HG03108 (cell line): ENCODE measurements around the gene PDE2A.

ENCODE experiments used
- ATAC-seq: cut with Tn5 transposase; IDR thresholded peaks from one replicate; pipeline ENCODE4 v1.9.1; 2021; ENCODE audit warnings: moderate library complexity; ENCODE audit not compliant: unreplicated experiment

The PDE2A gene

GRCh38 chr11:72661486-72661885, 12.7 kb downstream of the PDE2A start:
- no peak for ATAC-seq

DNA sequence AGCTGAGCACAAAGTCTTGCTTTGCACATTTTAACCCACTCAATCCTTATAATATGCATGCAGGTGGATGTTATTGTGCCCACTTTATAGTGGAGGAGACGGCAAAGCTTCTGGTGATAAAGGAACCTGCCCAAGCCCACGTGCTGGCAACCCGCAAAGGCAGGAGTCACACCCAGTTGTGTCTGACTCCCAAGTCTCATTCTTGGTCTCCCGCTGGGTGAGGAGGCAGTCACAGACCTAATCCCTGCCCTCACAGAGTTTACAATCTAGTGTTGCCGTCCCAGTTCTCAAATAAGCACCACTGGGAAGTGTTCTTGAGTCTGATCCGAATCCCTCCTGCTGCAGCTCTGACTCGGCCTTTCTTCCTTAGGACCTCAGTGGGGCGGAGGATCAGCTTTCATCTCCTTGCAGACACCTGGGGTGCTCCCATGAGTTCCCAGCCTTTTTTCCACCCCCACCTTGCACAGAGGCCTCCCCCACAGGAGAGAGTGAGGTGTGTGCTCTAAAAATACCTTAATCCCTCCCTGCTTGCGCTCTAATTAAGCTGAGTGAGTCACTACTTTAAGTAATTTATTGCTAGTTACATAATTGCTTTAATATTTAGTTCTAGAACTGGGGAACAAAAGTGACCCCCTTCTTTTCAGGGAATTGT, 15.1 kb downstream of the PDE2A start:
- ATAC-seq, result no peak

DNA sequence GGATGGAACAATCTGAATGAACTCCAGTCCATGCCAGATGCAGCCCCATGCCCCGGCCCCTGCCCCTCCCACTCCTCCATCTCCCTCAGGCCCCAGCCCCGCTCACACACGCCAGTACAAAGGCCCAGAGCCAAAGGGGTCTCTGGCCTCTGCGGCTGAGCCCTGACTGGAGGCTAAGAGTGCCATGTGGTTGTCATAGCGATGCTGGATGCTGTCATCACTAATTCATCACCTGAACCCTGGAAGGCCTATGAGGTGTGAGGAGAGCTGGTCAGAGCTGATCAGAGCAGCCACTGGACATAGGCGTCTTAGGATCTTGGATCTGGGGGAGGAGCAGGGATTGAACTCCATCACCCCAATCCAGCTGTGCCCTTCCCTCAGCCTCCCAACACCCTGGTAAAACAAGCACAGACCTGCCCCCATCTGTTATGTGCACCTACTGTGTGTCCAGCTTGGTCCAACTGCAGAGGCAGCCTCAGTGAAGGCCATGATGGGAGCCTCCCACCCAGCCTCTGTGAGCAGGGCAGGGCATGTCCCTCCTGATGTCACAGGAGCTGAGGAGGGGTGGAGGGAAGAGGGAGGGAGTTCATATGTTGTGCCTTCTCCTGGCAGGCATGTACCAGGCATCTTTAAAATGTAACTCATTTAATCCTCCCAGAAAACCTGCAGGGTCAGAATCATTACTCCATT, 16.7 kb downstream of the PDE2A start:
- ATAC-seq, result no peak

GRCh38 chr11:72655896-72656464, 18.2 kb downstream of the PDE2A start:
- no peak for ATAC-seq

GRCh38 chr11:72655014-72655413, 19.2 kb downstream of the PDE2A start:
- ATAC-seq, result no peak

GRCh38 chr11:72653649-72654048, 20.6 kb downstream of the PDE2A start:
- no peak for ATAC-seq

- ATAC-seq, result no peak
Measured at GRCh38 chr11:72652873-72653630, 21.2 kb downstream of the PDE2A start.

- no peak for ATAC-seq
Measured at GRCh38 chr11:72652133-72652532, 22.1 kb downstream of the PDE2A start.

- ATAC-seq, result no peak
Measured at GRCh38 chr11:72649215-72649976, 24.8 kb downstream of the PDE2A start.

GRCh38 chr11:72648384-72649136, 25.7 kb downstream of the PDE2A start:
- ATAC-seq, result no peak

DNA sequence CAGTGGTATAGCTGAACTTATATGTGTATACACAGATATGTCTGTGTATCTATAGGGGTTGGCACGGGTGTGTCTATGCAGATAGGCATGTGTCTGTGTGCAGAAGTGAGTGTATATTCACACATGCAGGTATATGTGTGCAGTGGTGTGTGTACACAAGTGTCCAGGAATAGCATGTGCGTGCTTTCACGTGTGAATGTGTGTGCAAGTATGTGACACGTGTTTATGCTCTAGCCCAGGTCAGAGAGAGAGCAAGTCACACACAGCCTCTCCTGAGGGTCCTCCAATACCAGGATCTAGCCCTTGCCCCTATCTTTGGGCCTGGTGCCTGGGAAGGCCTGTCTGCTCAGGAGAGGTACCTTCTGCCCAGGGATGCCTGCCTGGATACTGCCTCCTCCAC, 26.3 kb downstream of the PDE2A start:
- no peak for ATAC-seq

DNA sequence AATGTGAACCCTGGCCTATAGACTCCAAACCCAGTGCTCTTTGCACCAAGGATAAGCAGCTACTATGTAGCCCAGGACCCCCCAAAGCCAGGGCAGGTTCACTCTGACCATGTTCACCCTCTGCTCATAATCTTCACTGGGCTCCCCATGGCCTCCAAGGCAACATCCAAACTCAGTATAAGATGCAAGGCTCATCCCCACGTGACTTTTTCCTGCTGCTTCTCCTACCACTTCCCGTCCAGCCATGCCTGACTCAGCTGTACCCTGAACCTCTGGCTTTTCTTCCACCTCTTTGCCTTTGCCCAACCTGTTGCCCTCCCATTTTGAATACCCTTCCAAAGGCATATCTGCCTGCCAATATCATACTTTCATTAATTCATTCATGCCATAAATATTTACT, 27.8 kb downstream of the PDE2A start:
- no peak for ATAC-seq

GRCh38 chr11:72646024-72646423, 28.2 kb downstream of the PDE2A start:
- no peak for ATAC-seq

DNA sequence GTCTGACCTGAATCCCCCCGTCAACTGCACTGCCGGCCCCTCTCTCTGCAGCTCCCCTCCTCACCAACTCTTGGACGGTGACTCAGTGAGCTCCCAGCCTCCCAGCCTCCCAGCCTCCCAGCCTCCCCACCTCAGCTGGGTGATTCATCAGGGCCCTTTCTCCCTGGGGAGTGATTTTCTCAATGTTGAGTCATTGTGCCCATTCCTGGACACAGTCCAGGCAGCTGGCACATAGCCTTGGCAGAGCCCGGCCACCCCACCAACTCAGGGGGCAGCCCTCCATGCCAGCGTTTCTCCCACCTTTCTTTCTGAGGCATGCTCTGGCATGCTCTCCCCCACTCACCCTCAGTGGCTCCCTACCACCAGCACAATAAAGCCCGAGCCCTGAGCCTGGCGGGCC, 30.7 kb downstream of the PDE2A start:
- no peak for ATAC-seq

- peak; percentile 56 for ATAC-seq
Measured at GRCh38 chr11:72642884-72643522, 31.2 kb downstream of the PDE2A start.

DNA sequence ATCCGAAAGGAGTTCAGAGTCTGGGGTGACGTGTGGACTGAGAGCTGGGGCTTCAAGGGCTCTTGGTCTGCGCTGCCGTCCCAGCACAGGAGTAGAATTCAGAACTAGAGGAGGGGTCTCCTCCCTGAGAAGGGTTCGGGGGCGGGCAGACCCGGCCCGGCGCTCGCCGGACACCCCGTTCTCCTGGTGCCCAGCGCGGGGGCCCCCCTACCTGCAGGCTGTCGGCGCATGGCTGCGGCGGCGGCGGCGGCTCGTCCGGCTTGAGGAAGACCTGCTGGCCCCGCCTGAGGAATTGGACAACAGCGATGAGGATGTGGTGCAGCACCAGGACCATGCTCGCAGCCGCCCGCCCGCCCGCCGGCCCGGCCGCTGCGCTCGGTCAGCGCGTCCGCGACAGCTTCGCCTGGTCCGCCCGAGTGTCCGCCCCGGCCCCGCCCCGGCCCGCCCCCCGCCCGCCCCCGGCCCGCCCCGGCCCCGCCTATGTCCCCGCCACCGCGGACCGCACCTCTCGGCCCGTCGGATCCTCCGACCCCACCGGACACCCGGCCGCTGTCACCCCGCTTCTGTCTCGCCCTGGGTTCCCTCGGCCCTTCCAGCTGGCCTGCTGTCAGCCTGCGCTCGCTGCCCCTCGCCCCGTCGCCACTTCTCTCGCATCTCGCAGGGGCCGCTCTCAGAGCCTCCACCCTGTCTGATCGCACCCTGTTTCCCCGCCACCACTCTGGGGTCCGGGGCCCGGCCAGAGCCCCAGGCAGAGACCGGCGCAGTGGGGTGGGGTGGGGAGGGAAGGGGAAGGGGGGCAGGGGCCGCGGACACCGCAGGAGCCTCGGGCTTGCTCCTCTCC, 32.0 kb downstream of the PDE2A start:
- ATAC-seq, result peak; percentile 13

DNA sequence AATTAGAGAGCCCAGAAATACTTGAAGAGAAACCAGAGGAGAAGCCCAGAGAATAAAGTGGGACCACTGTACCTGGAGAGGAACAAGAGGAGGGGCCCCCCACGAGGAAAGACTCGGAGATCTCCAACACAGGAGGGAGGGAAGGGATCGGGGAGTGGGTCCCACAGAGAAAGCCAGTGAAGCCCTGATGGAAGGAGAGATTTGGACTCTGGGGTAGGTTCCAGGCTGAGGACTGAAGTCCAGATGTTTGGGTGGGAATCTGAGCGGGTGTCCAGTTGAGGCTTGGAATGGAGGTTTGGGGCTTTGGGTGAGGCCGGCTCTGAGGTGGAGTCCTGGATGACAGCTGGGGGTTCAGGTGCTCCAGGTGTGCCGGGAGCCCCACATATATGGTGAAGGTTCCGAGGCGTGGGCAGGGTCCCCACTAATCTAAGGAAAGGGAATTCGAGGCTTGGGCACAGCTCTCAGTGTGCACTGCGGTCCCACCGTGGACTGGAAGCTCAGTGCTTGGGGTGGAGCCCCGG, 32.6 kb downstream of the PDE2A start:
- no peak for ATAC-seq

DNA sequence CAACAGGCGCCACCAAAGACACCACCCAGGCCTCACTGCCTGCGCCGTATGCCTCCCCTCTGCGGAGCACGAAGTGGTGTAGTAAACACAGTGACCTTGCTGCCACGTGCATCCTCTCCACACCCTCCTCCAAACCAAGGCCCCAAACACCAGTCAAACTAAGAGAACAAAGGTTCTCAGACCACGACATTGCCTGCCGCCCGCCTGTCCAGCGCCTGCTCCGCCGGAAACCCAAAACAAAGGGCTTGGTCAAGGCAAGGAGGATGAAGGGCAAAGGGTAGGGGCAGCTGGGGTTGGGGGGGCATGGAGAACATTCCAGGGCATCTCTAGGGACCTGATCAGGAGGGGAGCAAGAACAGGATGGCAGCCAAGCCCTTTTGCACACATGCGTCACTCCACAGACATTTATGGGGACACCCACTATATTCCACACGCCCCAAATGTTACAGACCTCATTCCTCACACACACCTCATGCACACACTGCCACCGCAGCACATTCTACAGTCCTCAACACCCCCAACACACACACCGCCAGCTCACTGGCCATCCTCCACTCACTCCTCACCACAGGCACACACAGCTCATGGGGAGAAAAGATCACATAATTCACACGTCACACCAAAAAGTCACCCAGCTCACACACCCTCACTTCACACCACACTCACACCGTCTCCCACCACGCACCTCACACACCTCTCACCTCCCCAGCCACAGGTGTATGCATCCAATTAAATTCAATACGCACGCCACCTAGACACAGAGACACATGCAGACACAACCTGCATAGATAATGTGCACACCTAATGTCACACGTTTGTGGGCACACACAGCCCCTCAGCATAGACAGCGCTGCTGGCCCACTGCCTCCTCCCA, 34.5 kb downstream of the PDE2A start:
- ATAC-seq, result no peak
